GM08714 (cell line): ENCODE results near the gene KCNC1.

Experiments used
- H3K4me3 ChIP-seq: fragments of 200-500 bp; sonication (Bioruptor generic); 2 replicates; pipeline ENCODE4 v1.5.1; 2014; ENCODE audit warnings: mild to moderate bottlenecking, low read length, inconsistent platforms
- ZNF274 ChIP-seq: IDR thresholded peaks from 2 replicates; pipeline ENCODE4 v1.6.1; 2012; ENCODE audit warnings: mild to moderate bottlenecking, low read depth, low read length

Gene KCNC1

GRCh38 chr11:17748761-17749721 lies 14.5 kb downstream of the KCNC1 start:
- H3K4me3 ChIP-seq: no peak overlapping the region
- no peak for TF ChIP-seq ZNF274

- TF ChIP-seq ZNF274: no peak
- H3K4me3 ChIP-seq: no peak overlapping the region
Observed at GRCh38 chr11:17750013-17750800, 15.6 kb downstream of the KCNC1 start.

GRCh38 chr11:17750801-17751165 lies 16.2 kb downstream of the KCNC1 start:
- no peak for TF ChIP-seq ZNF274
- H3K4me3 ChIP-seq: no peak overlapping the region

GRCh38 chr11:17751558-17751957 lies 17.0 kb downstream of the KCNC1 start:
- H3K4me3 ChIP-seq: no peak overlapping the region
- no peak for TF ChIP-seq ZNF274

GRCh38 chr11:17752144-17752543 lies 17.6 kb downstream of the KCNC1 start:
- no peak for TF ChIP-seq ZNF274
- no peak overlapping the region for H3K4me3 ChIP-seq

GRCh38 chr11:17753153-17753552 lies 18.6 kb downstream of the KCNC1 start:
- TF ChIP-seq ZNF274: no peak
- no peak overlapping the region for H3K4me3 ChIP-seq

- TF ChIP-seq ZNF274: no peak
- no peak overlapping the region for H3K4me3 ChIP-seq
Observed at GRCh38 chr11:17753641-17754040, 19.1 kb downstream of the KCNC1 start.

- TF ChIP-seq ZNF274: no peak
- H3K4me3 ChIP-seq: no peak overlapping the region
Observed at GRCh38 chr11:17755891-17756290, 21.3 kb downstream of the KCNC1 start.

- TF ChIP-seq ZNF274: no peak
- H3K4me3 ChIP-seq: no peak overlapping the region
Observed at GRCh38 chr11:17760102-17761029, 25.8 kb downstream of the KCNC1 start.

- TF ChIP-seq ZNF274: no peak
Observed at GRCh38 chr11:17762309-17762974, 27.9 kb downstream of the KCNC1 start.

GRCh38 chr11:17763244-17763643 lies 28.7 kb downstream of the KCNC1 start:
- no peak for TF ChIP-seq ZNF274
- no peak overlapping the region for H3K4me3 ChIP-seq

More at GRCh38 chr11:17762309-17762974, 27.9 kb downstream of the KCNC1 start:
- no peak overlapping the region for H3K4me3 ChIP-seq

GRCh38 chr11:17763703-17764102 lies 29.1 kb downstream of the KCNC1 start:
- TF ChIP-seq ZNF274: no peak
- H3K4me3 ChIP-seq: no peak overlapping the region
